DND-41 (cell line): ENCODE data around the gene OR2A14.

Experiments used
- ATAC-seq: fragments of 200-7000 bp; cut with Tn5 transposase; 3 replicates; pipeline ENCODE4 v1.9.1; 2021; ENCODE audit warnings: low read depth; ENCODE audit not compliant: insufficient read depth
- DNase-seq: peaks from one replicate; pipeline ENCODE4 v3.0.0-alpha.2; 2020
- H2AFZ ChIP-seq: 2 replicates; pipeline ENCODE4 v1.6.0; 2012; ENCODE audit warnings: low read depth, low read length
- H3K27ac ChIP-seq: 2 replicates; pipeline ENCODE4 v1.5.1; 2012; ENCODE audit warnings: low read length, inconsistent platforms
- H3K27me3 ChIP-seq: fragments of 200-600 bp; sonication (generic); 2 replicates; pipeline ENCODE4 v1.6.0; 2012; ENCODE audit warnings: low read length, mild to moderate bottlenecking, inconsistent platforms; ENCODE audit not compliant: insufficient read depth, poor library complexity
- H3K36me3 ChIP-seq: 2 replicates; pipeline ENCODE4 v1.5.1; 2012; ENCODE audit warnings: low read length, inconsistent platforms; ENCODE audit not compliant: insufficient read depth
- H3K4me1 ChIP-seq: 2 replicates; pipeline ENCODE4 v1.5.1; 2012; ENCODE audit warnings: mild to moderate bottlenecking, low read length; ENCODE audit not compliant: insufficient read depth
- H3K4me2 ChIP-seq: 2 replicates; pipeline ENCODE4 v1.6.0; 2012; ENCODE audit warnings: mild to moderate bottlenecking, moderate library complexity, low read length, inconsistent platforms; ENCODE audit not compliant: insufficient read depth
- H3K4me3 ChIP-seq, 2 experiments: fragments of 200-600 bp in 1 of 2; shearing (Covaris generic) in 1 of 2; 2 replicates each; pipeline ENCODE4 v1.5.1; 2012 to 2016; ENCODE audit warnings: inconsistent platforms in 2 of 2, low read length in 2 of 2, mild to moderate bottlenecking in 2 of 2, low read depth in 1 of 2, moderate library complexity in 1 of 2
- H3K79me2 ChIP-seq: 2 replicates; pipeline ENCODE4 v1.6.0; 2012; ENCODE audit warnings: low read length, inconsistent platforms; ENCODE audit not compliant: insufficient read depth
- H3K9ac ChIP-seq: 2 replicates; pipeline ENCODE4 v1.6.0; 2012; ENCODE audit warnings: low read depth, mild to moderate bottlenecking, inconsistent platforms, low read length, moderate library complexity
- H3K9me3 ChIP-seq: 2 replicates; pipeline ENCODE4 v1.5.1; 2012; ENCODE audit warnings: low read length, moderate library complexity, mild to moderate bottlenecking, inconsistent platforms; ENCODE audit not compliant: insufficient read depth, severe bottlenecking
- H4K20me1 ChIP-seq: 2 replicates; pipeline ENCODE4 v1.6.0; 2012; ENCODE audit warnings: low read length; ENCODE audit not compliant: insufficient read depth
- CTCF ChIP-seq: IDR thresholded peaks from 2 replicates; pipeline ENCODE4 v1.5.1; 2012; ENCODE audit warnings: borderline replicate concordance, low read length, moderate library complexity, mild to moderate bottlenecking; ENCODE audit not compliant: poor library complexity, severe bottlenecking; ENCODE audit errors: extremely low read depth
- EZH2 ChIP-seq: IDR thresholded peaks from 3 replicates; pipeline ENCODE4 v1.6.1; 2012; ENCODE audit warnings: borderline replicate concordance, low read depth, mild to moderate bottlenecking, moderate library complexity, low read length, inconsistent platforms; ENCODE audit not compliant: severe bottlenecking

OR2A14 gene

GRCh38 chr7:144100607-144101006, 22.4 kb upstream of the OR2A14 start:
- no peak for TF ChIP-seq CTCF
- no peak for TF ChIP-seq EZH2
- no peaks in the 10 kb centered on the region for H3K79me2 ChIP-seq
- no peaks in the 10 kb centered on the region for H3K9me3 ChIP-seq
- H3K4me1 ChIP-seq: peaks cover 6% of the 10 kb centered on the region
- H3K27me3 ChIP-seq: no peaks in the 10 kb centered on the region
- no peak overlapping the region for H3K27ac ChIP-seq
- no peaks in the 10 kb centered on the region for H4K20me1 ChIP-seq
- no peak overlapping the region for H2AFZ ChIP-seq
- no peak for DNase-seq
- no peaks in the 10 kb centered on the region for H3K36me3 ChIP-seq
- H3K4me2 ChIP-seq: no peak overlapping the region
- no peak overlapping the region for H3K4me3 ChIP-seq
- peak; percentile 62; the same call in 1 of the 3 replicates for ATAC-seq
- no peak overlapping the region for H3K9ac ChIP-seq

GRCh38 chr7:144102041-144102440, 20.9 kb upstream of the OR2A14 start:
- no peak overlapping the region for H3K4me2 ChIP-seq
- H3K9me3 ChIP-seq: no peaks in the 10 kb centered on the region
- peaks cover 6% of the 10 kb centered on the region for H3K4me1 ChIP-seq
- H4K20me1 ChIP-seq: no peaks in the 10 kb centered on the region
- H3K36me3 ChIP-seq: no peaks in the 10 kb centered on the region
- no peak overlapping the region for H2AFZ ChIP-seq
- H3K27ac ChIP-seq: no peak overlapping the region
- ATAC-seq (no peak), DNase-seq (no peak)
- no peaks in the 10 kb centered on the region for H3K27me3 ChIP-seq
- no peak overlapping the region for H3K9ac ChIP-seq
- TF ChIP-seq CTCF (no peak), EZH2 (no peak)
- H3K79me2 ChIP-seq: no peaks in the 10 kb centered on the region
- no peak overlapping the region for H3K4me3 ChIP-seq

- no peak for ATAC-seq
- TF ChIP-seq CTCF (no peak), EZH2 (no peak)
These were observed 17.8 kb upstream of the OR2A14 start for GRCh38 chr7:144105211-144105610.

GRCh38 chr7:144109283-144109682, 13.7 kb upstream of the OR2A14 start, which contains the start of gene OR2A2:
Gene OR2A2 (plus strand): TSS chr7:144109583. CDS start chr7:144109583, 0 bp downstream.
- ATAC-seq (no peak), DNase-seq (no peak)
- H4K20me1 ChIP-seq: no peaks in the 10 kb centered on the region
- TF ChIP-seq CTCF (no peak), EZH2 (no peak)
- no peaks in the 10 kb centered on the region for H3K79me2 ChIP-seq
- H3K9me3 ChIP-seq: no peaks in the 10 kb centered on the region
- no peak within 1 kb of the TSS for H3K27ac ChIP-seq
- H3K4me2 ChIP-seq: no peak within 1 kb of the TSS
- no peak within 1 kb of the TSS for H3K4me3 ChIP-seq
- no peaks in the 10 kb centered on the region for H3K27me3 ChIP-seq
- no peaks in the 10 kb centered on the region for H3K4me1 ChIP-seq
- H3K9ac ChIP-seq: no peak within 1 kb of the TSS
- no peaks in the 10 kb centered on the region for H3K36me3 ChIP-seq
- no peak within 1 kb of the TSS for H2AFZ ChIP-seq

More at GRCh38 chr7:144105211-144105610, 17.8 kb upstream of the OR2A14 start:
- no peaks in the 10 kb centered on the region for H3K9me3 ChIP-seq
- no peaks in the 10 kb centered on the region for H3K36me3 ChIP-seq
- H3K79me2 ChIP-seq: no peaks in the 10 kb centered on the region
- no peaks in the 10 kb centered on the region for H3K27me3 ChIP-seq
- H3K4me2 ChIP-seq: no peak overlapping the region
- no peak overlapping the region for H3K4me3 ChIP-seq
- H3K4me1 ChIP-seq: peaks cover 6% of the 10 kb centered on the region
- H2AFZ ChIP-seq: no peak overlapping the region
- H3K9ac ChIP-seq: no peak overlapping the region
- DNase-seq: no peak
- H3K27ac ChIP-seq: no peak overlapping the region
- H4K20me1 ChIP-seq: no peaks in the 10 kb centered on the region
